Heart left ventricle (tissue), 16 donors: Measurements from ENCODE around the gene SPART. TPM values are rescaled to one million over a fixed set of nuclear protein-coding genes. Genes with fewer than 3 reads are reported as not detected.
"Not testable (repeated sequence)": the region's sequence is repeated elsewhere in the genome, so short reads cannot be mapped to it uniquely, and the experiment has no call there.

Experiments
- ATAC-seq, 4 donors: fragments of 200-7000 bp; cut with Tn5 transposase; one replicate each; pipeline ENCODE4 v1.9.1; 2020 to 2022; ENCODE audit warnings: moderate library complexity in 4 of 4, mild to moderate bottlenecking in 3 of 4, moderate number of reproducible peaks in 1 of 4
- DNase-seq, 5 donors: peaks; one replicate each; pipeline ENCODE4 v3.0.0-alpha.2; 2020
- H3K27ac ChIP-seq, 12 donors: fragments of 200-600 bp; sonication (generic) in 4 of 12; one replicate each; pipeline versions ENCODE4 v1.5.0 to v1.8.0; 2016 to 2022; ENCODE audit warnings: mild to moderate bottlenecking in 2 of 12
- H3K27me3 ChIP-seq, 9 donors: fragments of 200-600 bp; sonication (generic) in 2 of 9; one replicate each; pipeline versions ENCODE4 v1.5.1 to v1.8.0; 2016 to 2022; ENCODE audit warnings: mild to moderate bottlenecking in 3 of 9
- H3K36me3 ChIP-seq, 9 donors: fragments of 200-600 bp; sonication (generic) in 2 of 9; one replicate each; pipeline versions ENCODE4 v1.5.0 to v1.8.0; 2018 to 2022; ENCODE audit warnings: mild to moderate bottlenecking in 2 of 9
- H3K4me1 ChIP-seq, 12 donors: fragments of 200-600 bp; sonication (generic) in 4 of 12; one replicate each; pipeline versions ENCODE4 v1.5.0 to v1.8.0; 2016 to 2022; ENCODE audit warnings: mild to moderate bottlenecking in 3 of 12
- H3K4me3 ChIP-seq, 12 donors: fragments of 200-600 bp; sonication (generic) in 4 of 12; one replicate each; pipeline versions ENCODE4 v1.5.0 to v1.8.0; 2017 to 2022; ENCODE audit warnings: mild to moderate bottlenecking in 9 of 12, moderate library complexity in 4 of 12
- H3K9me3 ChIP-seq, 12 donors: fragments of 200-600 bp; sonication (generic) in 4 of 12; one replicate each; pipeline versions ENCODE4 v1.5.0 to v1.8.0; 2016 to 2022; ENCODE audit warnings: mild to moderate bottlenecking in 1 of 12
- CTCF ChIP-seq, 12 donors: fragments of 200-600 bp; sonication (generic) in 4 of 12; IDR thresholded peaks; one replicate each; pipeline versions ENCODE4 v1.5.0 to v1.8.0; 2018 to 2022; ENCODE audit warnings: antibody characterized with exemption in 12 of 12, mild to moderate bottlenecking in 5 of 12
- POLR2A ChIP-seq, 2 donors: fragments of 450-650 bp; IDR thresholded peaks; one replicate each; pipeline ENCODE4 v1.6.1; 2017; ENCODE audit warnings: antibody characterized with exemption in 2 of 2, mild to moderate bottlenecking in 2 of 2, moderate library complexity in 2 of 2
- WGBS, 4 donors: extraction: QIAGEN DNeasy Blood & Tissue Kit in 2 of 4; methylation state at CpG; one replicate each; pipeline versions ENCODE4 v1.1.5 to v1.1.7; 2013 to 2018; 5-methylcytosine and 5-hydroxymethylcytosine counted together
- intact Hi-C, 10 donors: fragments of 100-400 bp; cut with DNase I; formaldehyde crosslinking; loops; one replicate each; pipeline versions ENCODE4 v1.11.1 to v1.14.2; 2022
- polyA plus RNA-seq, 2 donors: library from polyadenylated mRNA; stranded (reverse); fragments of 200-250 nt; gene quantifications; one replicate each; pipeline ENCODE4 v1.2.3, GENCODE V29; 2013
- total RNA-seq, 9 donors: library from RNA; depleted of rRNA in 2 of 9; stranded (reverse); fragments of >200 nt in 2 of 9; fragmentation: NEBNext Ultra II Directional in 3 of 9; extraction: Animal tissue kit (Norgen Biotek cat#: 25700) in 3 of 9; gene quantifications; one replicate each; pipeline versions ENCODE4 v1.1.0 to v1.2.4, GENCODE V29; 2016 to 2023
- donor health status: ischemic (EF 13 %, LVEDD 7.1; RV severe dilation, severe dysfunction).
- donor health status: healthy with polysubstance abuse.
- donor health status: DM: no; HTN: yes; CAD: no.
- donor health status: DM: no; HTN: no; CAD: no.
- donor health status: ischemic (EF 25% LVEDD 6.9; RV normal size, moderate dysfunction).
- donor health status: ischemic (EF 25% LVEDD 5.7; RV mildly dilated, moderate dysfunction).
- donor health status: healthy.
- donor health status: DM: yes; HTN: yes; CAD: no.
- donor health status: ischemic (EF 35%, LVEDD 5.7; RV mildly dilated, moderate dysfunction).
- donor health status: nonischemic (EF 11% LVEDD 7.7; RV severe dilation, severe dysfunction).
- donor health status: DM: yes; HTN: yes; CAD: no.
- donor health status: PGD.
- donor health status: ischemic (EF 29% LVEDD 5.4; RV normal size, mild dysfunction).
- donor health status: nonischemic (EF 23%, LVEDD 6.1; RV moderate dilation, normal function).

The SPART gene
- total and polyA plus RNA-seq, 11 donors = 12.5 to 41.5 (median 34.2) TPM

- TF ChIP-seq CTCF (IDR thresholded peaks at IDR 0.05) (no peak), POLR2A (IDR thresholded peaks at IDR 0.05) (no peak)
- Histone ChIP-seq H3K27me3 (no peaks in the 10 kb centered on the region), H3K4me1 (peaks cover 0 to 57% (median 21%) of the 10 kb centered on the region in 12 donors), H3K9me3 (no peaks in the 10 kb centered on the region), H3K36me3 (peaks cover 0 to 10% (median 7%) of the 10 kb centered on the region in 9 donors), H3K4me3 (no peak overlapping the region), H3K27ac (no peak overlapping the region)
- intact Hi-C loops = loop anchor here in 2 of 10 donors (5.0 to 10.0 kb wide), 2 partner anchors 52 to 395 kb away; no protein-coding TSS in a partner anchor
- ATAC-seq = no peak
- no peak for DNase-seq
- 80 to 91% (median 85%) methylated on average over 4 of the region's 4 CpGs for WGBS, 4 donors
Measured at GRCh38 chr13:36339600-36340155, 6.5 kb downstream of the SPART start.

- no peak for TF ChIP-seq CTCF (IDR thresholded peaks at IDR 0.05)
- TF ChIP-seq POLR2A (IDR thresholded peaks at IDR 0.05) = no peak
- Histone ChIP-seq H3K4me3 (no peak overlapping the region), H3K4me1 (peaks cover 0 to 52% (median 18%) of the 10 kb centered on the region in 12 donors), H3K27ac (no peak overlapping the region), H3K9me3 (no peaks in the 10 kb centered on the region), H3K27me3 (no peaks in the 10 kb centered on the region), H3K36me3 (peaks cover 0 to 16% (median 9%) of the 10 kb centered on the region in 9 donors)
- DNase-seq (no peak), ATAC-seq (no peak)
- intact Hi-C loops = no loop called here
- WGBS, 4 donors = 73 to 84% (median 83%) methylated on average over 3 of the region's 3 CpGs
Measured at GRCh38 chr13:36337938-36338641, 8.1 kb downstream of the SPART start.

- Histone ChIP-seq H3K9me3 (no peaks in the 10 kb centered on the region), H3K27ac (peak overlapping the region in 1 of 12 donors; percentile 18), H3K4me1 (peaks cover 0 to 45% (median 20%) of the 10 kb centered on the region in 12 donors), H3K4me3 (no peak overlapping the region), H3K36me3 (peaks cover 0 to 57% (median 45%) of the 10 kb centered on the region in 9 donors), H3K27me3 (no peaks in the 10 kb centered on the region)
- DNase-seq (no peak), ATAC-seq (no peak)
- TF ChIP-seq CTCF (IDR thresholded peaks at IDR 0.05) = no peak
- TF ChIP-seq POLR2A (IDR thresholded peaks at IDR 0.05) = no peak
- intact Hi-C loops = no loop called here
Measured at GRCh38 chr13:36332986-36333385, 13.2 kb downstream of the SPART start.

GRCh38 chr13:36332255-36332654 lies 13.9 kb downstream of the SPART start:
- Histone ChIP-seq H3K36me3 (peaks cover 0 to 65% (median 52%) of the 10 kb centered on the region in 9 donors), H3K4me1 (peaks cover 0 to 45% (median 18%) of the 10 kb centered on the region in 12 donors)
- H3K27ac ChIP-seq, ATAC-seq, H3K9me3 ChIP-seq, H3K27me3 ChIP-seq, DNase-seq, H3K4me3 ChIP-seq, intact Hi-C loops: not testable (repeated sequence)
